Activated CD4-positive, alpha-beta memory T cell treated with anti-CD3 and anti-CD28 coated beads, Interleukin-2, amount 10 ng/mL, durations not matched to agents 7 days and 5 days (primary cell): Measurements from ENCODE around the gene NDUFAB1. TPM values are rescaled to one million over a fixed set of nuclear protein-coding genes. Genes with fewer than 3 reads are reported as not detected.
"Not testable (repeated sequence)": the region's sequence is repeated elsewhere in the genome, so short reads cannot be mapped to it uniquely, and the experiment has no call there.

Experiments
- CTCF ChIA-PET: fragments of 350-600 bp; sonication (Branson Sonifier 250); formaldehyde crosslinking; loops from one replicate; lab custom pipeline; 2021; ENCODE audit warnings: antibody characterized with exemption, inconsistent platforms; lab: Charles Lee
- POLR2A ChIA-PET: fragments of 350-600 bp; sonication (Branson Sonifier 250); formaldehyde crosslinking; loops from one replicate; lab custom pipeline; 2021; ENCODE audit warnings: antibody characterized with exemption; lab: Charles Lee
- DNase-seq: peaks from one replicate; pipeline ENCODE4 v3.0.0-alpha.2; 2020
- H3K27ac Mint-ChIP-seq: one replicate; pipeline ENCODE4 v1.8.0; 2021; ENCODE audit warnings: mild to moderate bottlenecking, mixed read lengths
- H3K27me3 Mint-ChIP-seq: one replicate; pipeline ENCODE4 v1.8.0; 2021; ENCODE audit warnings: mixed read lengths
- H3K36me3 Mint-ChIP-seq: one replicate; pipeline ENCODE4 v1.8.0; 2021; ENCODE audit warnings: low read depth, mixed read lengths
- H3K4me1 Mint-ChIP-seq: one replicate; pipeline ENCODE4 v1.8.0; 2021; ENCODE audit warnings: mixed read lengths
- H3K4me3 Mint-ChIP-seq: one replicate; pipeline ENCODE4 v1.8.0; 2021; ENCODE audit warnings: mild to moderate bottlenecking, mixed read lengths
- H3K9me3 Mint-ChIP-seq: one replicate; pipeline ENCODE4 v1.8.0; 2021; ENCODE audit warnings: mixed read lengths
- total RNA-seq, 2 experiments: library from RNA; stranded (reverse); gene quantifications; one replicate each; pipeline ENCODE4 v1.2.3, GENCODE V29; 2021

Gene NDUFAB1
- total RNA-seq, 2 experiments from 2014 or later: 79.8 to 81.1 TPM

DNA sequence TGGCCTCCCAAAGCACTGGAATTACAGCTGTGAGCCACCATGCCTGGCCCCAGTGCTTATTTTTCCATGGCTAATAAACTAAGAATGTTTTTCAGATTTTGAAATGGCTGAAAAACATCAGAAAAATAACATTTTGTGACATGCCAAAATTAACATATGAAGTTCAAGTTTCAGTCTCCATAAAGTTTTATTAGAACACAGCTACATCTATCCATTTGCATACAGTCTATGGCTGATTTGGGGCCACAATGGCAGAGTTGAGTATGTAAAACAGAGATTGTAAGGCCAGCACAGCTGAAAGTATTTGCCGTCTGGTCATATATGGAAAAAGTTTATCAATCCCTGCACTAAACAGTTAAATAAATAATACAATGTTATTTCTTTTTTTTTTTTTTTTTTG lies 13.8 kb upstream of the NDUFAB1 start:
- Mint-ChIP-seq H3K36me3 (peaks cover 8% of the 10 kb centered on the region), H3K9me3 (no peaks in the 10 kb centered on the region), H3K27me3 (no peaks in the 10 kb centered on the region), H3K4me3 (no peak overlapping the region), H3K27ac (no peak overlapping the region), H3K4me1 (no peaks in the 10 kb centered on the region)
- POLR2A ChIA-PET: no interaction called here
- DNase-seq: no peak
- CTCF ChIA-PET: interaction anchor here (0.9 kb wide), 1 partner anchor 11 kb away, joined by 5 read pairs; no protein-coding TSS in a partner anchor

GRCh38 chr16:23608194-23608593 lies 12.1 kb upstream of the NDUFAB1 start:
- no peak for DNase-seq
- Mint-ChIP-seq H3K4me1 (no peaks in the 10 kb centered on the region), H3K27ac (no peak overlapping the region), H3K9me3 (no peaks in the 10 kb centered on the region), H3K36me3 (peaks cover 10% of the 10 kb centered on the region), H3K27me3 (no peaks in the 10 kb centered on the region), H3K4me3 (no peak overlapping the region)
- ChIA-PET CTCF (no interaction called here), POLR2A (no interaction called here)

- no peak for DNase-seq
- no peak overlapping the region for H3K4me3 Mint-ChIP-seq
- peaks cover 10% of the 10 kb centered on the region for H3K36me3 Mint-ChIP-seq
- H3K9me3 Mint-ChIP-seq: no peaks in the 10 kb centered on the region
- no peaks in the 10 kb centered on the region for H3K27me3 Mint-ChIP-seq
- POLR2A ChIA-PET: no interaction called here
- no peak overlapping the region for H3K27ac Mint-ChIP-seq
- CTCF ChIA-PET: no interaction called here
- H3K4me1 Mint-ChIP-seq: no peaks in the 10 kb centered on the region
Observed at GRCh38 chr16:23607726-23608125, 11.6 kb upstream of the NDUFAB1 start.

- H3K36me3 Mint-ChIP-seq: peaks cover 12% of the 10 kb centered on the region
- peak; percentile 26 for DNase-seq
- H3K27me3 Mint-ChIP-seq: no peaks in the 10 kb centered on the region
- H3K4me1 Mint-ChIP-seq: peaks cover 24% of the 10 kb centered on the region
- H3K27ac Mint-ChIP-seq: no peak overlapping the region
- CTCF ChIA-PET: interaction anchor here (0.7 to 1.8 kb wide), 11 partner anchors 9 to 162 kb away, joined by 3 to 12 read pairs (median 5); partner anchors contain the start of genes DCTN5, EARS2, GGA2 and PALB2
- POLR2A ChIA-PET: interaction anchor here (1.2 to 1.5 kb wide), 3 partner anchors 36 to 44 kb away, joined by 3 to 9 read pairs (median 5); partner anchors contain the start of genes DCTN5, EARS2, PALB2 and UBFD1
- H3K9me3 Mint-ChIP-seq: no peaks in the 10 kb centered on the region
- H3K4me3 Mint-ChIP-seq: no peak overlapping the region
Observed at GRCh38 chr16:23597003-23597756, 1.1 kb upstream of the NDUFAB1 start.

DNA sequence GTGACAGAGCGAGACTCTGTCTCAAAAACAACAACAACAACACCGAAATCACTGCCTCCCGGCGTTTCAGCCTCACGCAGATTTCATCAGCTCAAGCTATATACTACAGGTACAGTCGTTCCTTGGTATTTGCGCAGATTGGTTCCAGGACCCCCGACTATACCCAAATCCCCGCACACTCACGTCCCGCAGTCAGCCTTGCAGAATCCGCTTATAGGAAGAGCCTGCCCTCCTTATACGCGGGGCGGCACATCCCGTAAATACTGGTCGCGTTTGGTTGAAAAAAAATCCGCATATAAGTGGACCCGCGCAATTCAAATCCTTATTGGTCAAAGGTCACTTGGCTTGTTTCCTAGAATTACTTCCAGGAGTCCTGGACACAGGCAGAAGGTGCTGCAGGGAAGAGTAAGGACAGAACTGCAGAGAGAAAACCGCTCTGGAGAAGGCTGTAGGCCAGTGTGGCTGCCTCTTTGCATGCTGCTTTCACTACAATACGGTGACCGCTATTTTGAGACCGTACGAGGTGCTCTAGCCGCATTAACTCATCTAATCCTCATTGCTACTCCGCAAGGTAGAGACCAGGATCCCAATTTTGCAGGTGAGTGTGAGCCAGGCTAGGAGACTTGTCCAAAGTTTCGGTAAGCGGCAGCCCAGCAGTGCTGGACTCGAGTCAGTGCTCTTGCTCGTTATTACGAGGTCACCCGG lies 718 bp downstream of the NDUFAB1 start:
- Mint-ChIP-seq H3K27me3 (no peaks in the 10 kb centered on the region), H3K4me1 (peaks cover 24% of the 10 kb centered on the region), H3K9me3 (no peaks in the 10 kb centered on the region), H3K4me3 (peak overlapping the region; percentile 80), H3K36me3 (peaks cover 24% of the 10 kb centered on the region), H3K27ac (peak overlapping the region; percentile 51)
- POLR2A ChIA-PET: interaction anchor here (1.1 to 1.4 kb wide), 2 partner anchors 34 to 38 kb away, joined by 3 to 4 read pairs; partner anchors contain the start of genes EARS2 and UBFD1
- CTCF ChIA-PET: interaction anchor here (1.2 kb wide), 1 partner anchor 11 kb away, joined by 3 read pairs; no protein-coding TSS in a partner anchor
- peak; percentile 16 for DNase-seq

- Mint-ChIP-seq H3K27ac (no peak overlapping the region), H3K9me3 (no peaks in the 10 kb centered on the region), H3K4me3 (peak overlapping the region; percentile 10), H3K4me1 (peaks cover 24% of the 10 kb centered on the region), H3K27me3 (no peaks in the 10 kb centered on the region), H3K36me3 (peaks cover 30% of the 10 kb centered on the region)
- POLR2A ChIA-PET: no interaction called here
- no peak for DNase-seq
- CTCF ChIA-PET: interaction anchor here (1.2 kb wide), 1 partner anchor 10 kb away, joined by 3 read pairs; no protein-coding TSS in a partner anchor
Observed at GRCh38 chr16:23594186-23594585, 1.9 kb downstream of the NDUFAB1 start.

DNA sequence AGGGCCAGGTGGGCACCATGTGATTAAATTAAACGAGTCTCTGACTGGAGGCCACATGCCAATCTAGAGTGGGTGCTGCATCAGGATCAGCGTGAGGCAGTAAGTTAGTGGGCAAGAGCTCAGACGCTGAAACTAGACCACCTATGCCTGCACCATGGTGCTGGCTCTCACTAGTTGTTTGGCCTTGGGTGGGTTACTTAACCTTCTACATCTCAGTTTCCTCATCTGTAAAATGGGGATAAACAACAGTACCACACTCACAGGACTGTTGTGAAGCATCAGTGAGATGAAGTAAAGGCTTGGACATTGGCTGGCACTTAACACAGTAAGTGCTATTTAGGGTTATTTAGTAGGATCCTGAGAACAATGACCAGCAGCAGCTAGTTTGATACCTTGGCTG lies 5.9 kb downstream of the NDUFAB1 start:
- H3K4me1 Mint-ChIP-seq: peaks cover 12% of the 10 kb centered on the region
- POLR2A ChIA-PET: no interaction called here
- no peaks in the 10 kb centered on the region for H3K9me3 Mint-ChIP-seq
- H3K36me3 Mint-ChIP-seq: peaks cover 47% of the 10 kb centered on the region
- CTCF ChIA-PET: no interaction called here
- H3K27me3 Mint-ChIP-seq: no peaks in the 10 kb centered on the region
- H3K27ac Mint-ChIP-seq: no peak overlapping the region
- DNase-seq: no peak
- H3K4me3 Mint-ChIP-seq: no peak overlapping the region

- Mint-ChIP-seq H3K4me3 (no peak overlapping the region), H3K4me1 (peaks cover 2% of the 10 kb centered on the region), H3K27ac (no peak overlapping the region), H3K27me3 (no peaks in the 10 kb centered on the region), H3K36me3 (peaks cover 52% of the 10 kb centered on the region), H3K9me3 (no peaks in the 10 kb centered on the region)
- POLR2A ChIA-PET: no interaction called here
- no peak for DNase-seq
- CTCF ChIA-PET: interaction anchor here (0.9 kb wide), 1 partner anchor 152 kb away, joined by 3 read pairs; no protein-coding TSS in a partner anchor
Observed at GRCh38 chr16:23587726-23588125, 8.4 kb downstream of the NDUFAB1 start.

- no peak overlapping the region for H3K4me3 Mint-ChIP-seq
- no peak for DNase-seq
- peaks cover 44% of the 10 kb centered on the region for H3K36me3 Mint-ChIP-seq
- no peak overlapping the region for H3K27ac Mint-ChIP-seq
- POLR2A ChIA-PET: no interaction called here
- no peaks in the 10 kb centered on the region for H3K4me1 Mint-ChIP-seq
- CTCF ChIA-PET: interaction anchor here (0.7 kb wide), 1 partner anchor 10 kb away, joined by 3 read pairs; no protein-coding TSS in a partner anchor
- H3K27me3 Mint-ChIP-seq: no peaks in the 10 kb centered on the region
- H3K9me3 Mint-ChIP-seq: no peaks in the 10 kb centered on the region
Observed at GRCh38 chr16:23584186-23585076, 11.7 kb downstream of the NDUFAB1 start.

- H3K4me1 Mint-ChIP-seq, H3K27me3 Mint-ChIP-seq, POLR2A ChIA-PET, H3K9me3 Mint-ChIP-seq, CTCF ChIA-PET, H3K4me3 Mint-ChIP-seq, DNase-seq, H3K27ac Mint-ChIP-seq: not testable (repeated sequence)
- peaks cover 46% of the 10 kb centered on the region for H3K36me3 Mint-ChIP-seq
Observed at GRCh38 chr16:23583271-23583670, 12.8 kb downstream of the NDUFAB1 start.

GRCh38 chr16:23581764-23582163 lies 14.4 kb downstream of the NDUFAB1 start:
- Mint-ChIP-seq H3K27me3 (no peaks in the 10 kb centered on the region), H3K36me3 (peaks cover 39% of the 10 kb centered on the region), H3K4me1 (no peaks in the 10 kb centered on the region), H3K4me3 (no peak overlapping the region), H3K9me3 (no peaks in the 10 kb centered on the region), H3K27ac (no peak overlapping the region)
- ChIA-PET CTCF (no interaction called here), POLR2A (no interaction called here)
- DNase-seq: no peak

DNA sequence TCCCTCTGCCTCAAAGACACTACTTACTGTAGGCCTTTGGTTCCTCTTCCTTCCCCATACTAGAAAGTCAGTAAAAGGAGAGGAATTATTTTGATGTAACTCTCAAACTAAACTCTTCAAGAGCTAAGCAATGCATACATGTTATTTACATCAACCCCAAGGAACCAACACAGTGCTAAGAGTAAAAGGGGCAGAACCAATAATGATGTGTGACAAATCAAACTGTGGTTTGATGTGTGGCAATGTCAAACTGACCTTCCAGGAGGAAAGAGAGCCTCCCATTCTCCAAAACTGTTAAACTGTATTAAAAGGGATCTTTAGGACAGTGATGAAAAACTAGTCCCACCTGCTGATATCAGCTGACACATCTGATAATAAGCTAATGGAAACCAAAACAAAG lies 15.7 kb downstream of the NDUFAB1 start:
- no peak overlapping the region for H3K27ac Mint-ChIP-seq
- no peak for DNase-seq
- POLR2A ChIA-PET: no interaction called here
- no peaks in the 10 kb centered on the region for H3K4me1 Mint-ChIP-seq
- H3K9me3 Mint-ChIP-seq: no peaks in the 10 kb centered on the region
- no peaks in the 10 kb centered on the region for H3K27me3 Mint-ChIP-seq
- no peak overlapping the region for H3K4me3 Mint-ChIP-seq
- peaks cover 30% of the 10 kb centered on the region for H3K36me3 Mint-ChIP-seq
- CTCF ChIA-PET: interaction anchor here (0.6 kb wide), 1 partner anchor 149 kb away, joined by 4 read pairs; no protein-coding TSS in a partner anchor
